NT2/D1 (cell line): ENCODE results near the gene RAB5IF.

Source experiments
- SUZ12 ChIP-seq: IDR thresholded peaks from 2 replicates; pipeline ENCODE4 v1.6.1; 2011; ENCODE audit not compliant: insufficient read length, insufficient read depth; ENCODE audit errors: extremely low read depth
- YY1 ChIP-seq: IDR thresholded peaks from 2 replicates; pipeline ENCODE4 v1.6.1; 2011; ENCODE audit not compliant: insufficient read length, insufficient read depth
- ZNF274 ChIP-seq: IDR thresholded peaks from 2 replicates; pipeline ENCODE4 v1.6.1; 2011; ENCODE audit warnings: mild to moderate bottlenecking, low read depth, low read length

DNA sequence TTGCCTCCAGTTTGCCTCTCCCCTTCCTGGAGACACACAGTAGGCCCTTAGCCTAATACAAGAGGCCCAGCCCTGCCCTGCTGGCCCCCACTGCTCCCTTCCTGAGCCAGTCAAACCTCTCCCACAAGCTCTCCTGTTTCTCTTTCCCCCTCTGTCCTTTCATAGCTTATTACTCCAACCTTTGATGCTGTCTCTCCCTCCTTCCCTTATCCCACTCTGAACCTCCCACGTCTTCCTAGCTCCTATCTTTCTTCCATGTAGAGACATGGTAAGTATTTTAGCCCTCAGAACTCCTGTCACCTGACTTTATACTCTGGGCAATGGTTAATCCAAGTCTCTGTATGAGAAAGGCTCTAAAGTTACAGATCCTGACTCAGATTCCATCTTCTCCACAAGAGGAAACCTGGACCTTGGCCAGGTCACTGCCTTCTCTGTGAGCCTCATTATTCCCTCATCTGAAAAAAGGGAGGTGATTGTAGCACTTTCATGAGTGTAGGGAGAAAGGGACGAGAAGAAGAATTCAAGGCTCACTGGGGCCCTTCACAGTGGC is 25.5 kb upstream of the RAB5IF start:
- TF ChIP-seq SUZ12: no peak
- no peak for TF ChIP-seq YY1
- TF ChIP-seq ZNF274: no peak
